Activated T-cell treated with anti-CD3 and anti-CD28 coated beads, Interleukin-2, amount 50 U/mL, for 4 hours (primary cell): ENCODE data around the gene TFPI. TPM values are rescaled to one million over a fixed set of nuclear protein-coding genes. Genes with fewer than 3 reads are reported as not detected.
"Not testable (repeated sequence)": the region's sequence is repeated elsewhere in the genome, so short reads cannot be mapped to it uniquely, and the experiment has no call there.

ENCODE experiments used
- ATAC-seq, 2 donors: fragments of 200-7000 bp; cut with Tn5 transposase; one replicate each; pipeline ENCODE4 v1.10.0; 2021
- DNase-seq: peaks from one replicate; pipeline ENCODE4 v3.0.0-alpha.2; 2020
- H3K27me3 Mint-ChIP-seq: one replicate; pipeline ENCODE4 v1.8.0; 2021; ENCODE audit warnings: low read depth, mixed read lengths
- H3K36me3 Mint-ChIP-seq: one replicate; pipeline ENCODE4 v1.8.0; 2022; ENCODE audit warnings: mixed read lengths; ENCODE audit not compliant: insufficient read depth
- H3K4me1 Mint-ChIP-seq: one replicate; pipeline ENCODE4 v1.8.0; 2021; ENCODE audit warnings: low read depth, mixed read lengths
- H3K4me3 Mint-ChIP-seq: one replicate; pipeline ENCODE4 v1.8.0; 2021; ENCODE audit warnings: mild to moderate bottlenecking, moderate library complexity, mixed read lengths
- H3K9me3 Mint-ChIP-seq: one replicate; pipeline ENCODE4 v1.8.0; 2021; ENCODE audit warnings: mixed read lengths
- total RNA-seq, 3 donors: library from RNA; stranded (reverse); gene quantifications; one replicate each; pipeline ENCODE4 v1.2.1, GENCODE V29; 2021

Gene TFPI
- total RNA-seq, 3 donors from 2014 or later = 0.26 to 0.65 (median 0.56) TPM

DNA sequence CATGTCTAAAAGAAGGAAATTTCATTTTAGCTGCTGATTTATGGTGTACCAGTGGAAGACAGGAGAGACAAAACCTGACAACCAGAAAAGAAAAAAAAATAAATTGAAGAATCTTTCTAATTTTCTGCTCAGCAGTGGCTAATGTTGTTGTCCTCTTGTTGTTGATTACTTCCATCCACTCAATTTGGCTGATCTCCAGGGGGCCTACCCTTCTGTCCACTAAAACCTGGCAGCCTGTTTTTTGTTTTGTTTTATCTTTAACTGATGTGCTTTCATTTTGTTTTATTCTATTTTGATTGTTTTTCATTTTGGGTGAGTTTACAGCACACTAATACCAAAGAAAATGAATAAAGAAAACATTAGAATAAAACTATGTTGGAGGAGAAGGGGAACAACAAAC lies 27.4 kb downstream of the TFPI start:
- no peaks in the 10 kb centered on the region for H3K36me3 Mint-ChIP-seq
- DNase-seq (no peak), ATAC-seq (no peak)
- no peak overlapping the region for H3K4me3 Mint-ChIP-seq
- H3K4me1 Mint-ChIP-seq = no peaks in the 10 kb centered on the region
- no peaks in the 10 kb centered on the region for H3K27me3 Mint-ChIP-seq
- H3K9me3 Mint-ChIP-seq = peaks cover 2% of the 10 kb centered on the region

DNA sequence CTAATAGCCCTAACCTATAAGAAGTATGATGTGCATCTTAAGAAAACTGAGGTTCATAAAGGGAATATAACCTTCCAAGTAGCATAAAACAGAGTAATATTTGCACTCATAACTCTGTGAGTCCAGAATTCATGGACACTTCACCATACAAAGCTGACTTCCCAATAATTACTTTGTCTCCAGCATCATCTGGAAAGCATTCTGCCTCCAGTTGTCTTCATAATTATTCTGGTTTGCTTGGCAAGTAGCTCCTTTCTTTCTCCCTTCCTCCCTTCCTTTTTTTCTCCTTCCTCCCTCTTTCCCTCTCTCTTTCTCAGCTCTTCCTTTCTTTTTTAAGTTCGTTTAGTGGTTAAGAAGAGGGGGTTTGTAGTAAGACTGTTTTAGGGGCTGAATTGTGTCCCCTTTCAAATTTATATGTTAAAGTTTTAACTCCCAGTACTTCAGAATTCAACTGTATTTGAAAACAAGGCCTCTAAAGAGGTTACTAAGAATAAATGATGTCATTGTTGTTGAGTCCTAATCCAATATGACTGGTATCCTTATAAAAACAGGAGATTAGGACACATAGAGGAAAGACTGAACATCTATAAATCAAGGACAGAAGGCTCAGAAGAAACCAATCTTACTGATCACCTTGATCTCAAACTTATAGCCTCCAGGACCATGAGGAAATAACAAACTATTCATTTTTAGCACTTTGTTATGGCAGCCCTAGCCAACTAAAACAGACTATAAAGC lies 28.9 kb downstream of the TFPI start:
- no peaks in the 10 kb centered on the region for H3K36me3 Mint-ChIP-seq
- H3K4me1 Mint-ChIP-seq = no peaks in the 10 kb centered on the region
- DNase-seq = no peak
- H3K9me3 Mint-ChIP-seq = peaks cover 2% of the 10 kb centered on the region
- H3K4me3 Mint-ChIP-seq = no peak overlapping the region
- ATAC-seq = no peak
- H3K27me3 Mint-ChIP-seq = no peaks in the 10 kb centered on the region

DNA sequence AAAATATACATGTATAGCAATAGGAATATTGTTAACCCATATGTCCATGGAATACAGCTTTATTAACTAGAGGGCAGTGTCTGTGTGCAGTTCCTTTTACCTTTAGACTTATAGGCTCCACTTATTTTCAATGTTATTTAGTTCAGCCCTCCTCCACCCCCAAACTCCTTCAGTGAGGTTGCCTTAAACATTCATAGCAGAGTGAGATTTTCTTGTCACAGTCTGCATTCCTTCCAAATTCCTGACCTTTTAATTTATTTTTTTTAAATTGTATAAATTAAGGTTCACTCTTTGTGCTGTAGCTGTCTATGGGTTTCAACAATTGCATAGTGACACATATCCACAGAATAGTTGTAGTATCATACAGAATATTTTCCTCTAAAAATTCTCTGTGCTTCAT lies 30.9 kb downstream of the TFPI start:
- Mint-ChIP-seq H3K4me3 (no peak overlapping the region), H3K4me1 (no peaks in the 10 kb centered on the region), H3K36me3 (no peaks in the 10 kb centered on the region), H3K9me3 (peaks cover 2% of the 10 kb centered on the region), H3K27me3 (no peaks in the 10 kb centered on the region)
- no peak for DNase-seq
- ATAC-seq = no peak

DNA sequence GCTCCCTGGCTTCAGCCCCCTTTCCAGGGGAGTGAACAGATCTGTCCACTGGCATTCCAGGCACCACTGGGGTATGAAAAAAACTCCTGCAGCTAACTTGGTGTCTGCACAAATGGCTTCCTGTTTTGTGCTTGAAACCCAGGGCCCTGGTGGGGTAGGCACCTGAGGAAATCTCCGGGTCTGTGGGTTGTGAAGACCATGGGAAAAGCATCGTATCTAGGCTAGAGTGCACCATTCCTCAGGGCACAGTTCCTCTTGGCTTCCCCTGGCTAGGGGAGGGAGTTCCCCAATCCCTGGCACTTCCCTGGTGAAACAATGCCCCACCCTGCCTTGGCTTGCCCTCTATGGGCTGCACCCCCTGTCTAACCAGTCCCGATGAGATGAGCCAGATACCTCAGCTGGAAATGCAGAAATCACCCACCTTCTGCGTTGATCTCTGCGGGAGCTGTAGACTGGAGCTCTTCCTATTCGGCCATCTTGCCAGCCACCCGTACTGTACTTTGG lies 34.1 kb downstream of the TFPI start:
- ATAC-seq (no peak), DNase-seq (no peak)
- Mint-ChIP-seq H3K27me3 (no peaks in the 10 kb centered on the region), H3K4me3 (no peak overlapping the region), H3K4me1 (no peaks in the 10 kb centered on the region), H3K9me3 (peaks cover 6% of the 10 kb centered on the region), H3K36me3 (no peaks in the 10 kb centered on the region)

- peaks cover 6% of the 10 kb centered on the region for H3K9me3 Mint-ChIP-seq
- ATAC-seq (no peak), DNase-seq (no peak)
- H3K36me3 Mint-ChIP-seq = no peaks in the 10 kb centered on the region
- no peaks in the 10 kb centered on the region for H3K27me3 Mint-ChIP-seq
- no peak overlapping the region for H3K4me3 Mint-ChIP-seq
- no peaks in the 10 kb centered on the region for H3K4me1 Mint-ChIP-seq
Observed at GRCh38 chr2:187519419-187520120, 34.7 kb downstream of the TFPI start.

DNA sequence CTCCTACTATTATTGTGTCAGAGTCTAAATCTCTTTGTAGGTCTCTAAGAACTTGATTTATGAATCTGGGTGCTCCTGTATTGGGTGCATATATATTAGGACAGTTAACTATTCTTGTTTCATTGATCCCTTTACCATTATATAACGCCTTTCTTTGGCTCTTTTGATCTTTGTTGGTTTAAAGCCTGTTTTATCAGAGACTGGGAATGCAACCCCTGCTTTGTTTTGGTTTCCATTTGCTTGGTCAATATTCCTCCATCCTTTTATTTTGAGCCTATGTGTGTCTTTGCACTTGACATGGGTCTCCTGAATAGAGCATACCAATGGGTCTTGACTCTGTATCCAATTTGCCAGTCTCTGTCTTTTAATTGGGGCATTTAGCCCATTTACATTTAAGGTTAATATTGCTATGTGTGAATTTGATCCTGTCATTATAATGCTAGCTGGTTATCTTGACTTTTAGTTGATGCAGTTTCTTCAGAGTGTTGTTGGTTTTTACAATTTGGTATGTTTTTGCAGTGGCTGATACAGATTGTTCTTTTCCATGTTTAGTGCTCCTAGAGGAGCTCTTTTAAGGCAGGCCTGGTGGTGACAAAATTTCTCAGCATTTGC lies 36.4 kb downstream of the TFPI start:
- not testable (repeated sequence) for H3K36me3 Mint-ChIP-seq, H3K27me3 Mint-ChIP-seq, H3K4me3 Mint-ChIP-seq, H3K4me1 Mint-ChIP-seq, DNase-seq, H3K9me3 Mint-ChIP-seq, ATAC-seq

DNA sequence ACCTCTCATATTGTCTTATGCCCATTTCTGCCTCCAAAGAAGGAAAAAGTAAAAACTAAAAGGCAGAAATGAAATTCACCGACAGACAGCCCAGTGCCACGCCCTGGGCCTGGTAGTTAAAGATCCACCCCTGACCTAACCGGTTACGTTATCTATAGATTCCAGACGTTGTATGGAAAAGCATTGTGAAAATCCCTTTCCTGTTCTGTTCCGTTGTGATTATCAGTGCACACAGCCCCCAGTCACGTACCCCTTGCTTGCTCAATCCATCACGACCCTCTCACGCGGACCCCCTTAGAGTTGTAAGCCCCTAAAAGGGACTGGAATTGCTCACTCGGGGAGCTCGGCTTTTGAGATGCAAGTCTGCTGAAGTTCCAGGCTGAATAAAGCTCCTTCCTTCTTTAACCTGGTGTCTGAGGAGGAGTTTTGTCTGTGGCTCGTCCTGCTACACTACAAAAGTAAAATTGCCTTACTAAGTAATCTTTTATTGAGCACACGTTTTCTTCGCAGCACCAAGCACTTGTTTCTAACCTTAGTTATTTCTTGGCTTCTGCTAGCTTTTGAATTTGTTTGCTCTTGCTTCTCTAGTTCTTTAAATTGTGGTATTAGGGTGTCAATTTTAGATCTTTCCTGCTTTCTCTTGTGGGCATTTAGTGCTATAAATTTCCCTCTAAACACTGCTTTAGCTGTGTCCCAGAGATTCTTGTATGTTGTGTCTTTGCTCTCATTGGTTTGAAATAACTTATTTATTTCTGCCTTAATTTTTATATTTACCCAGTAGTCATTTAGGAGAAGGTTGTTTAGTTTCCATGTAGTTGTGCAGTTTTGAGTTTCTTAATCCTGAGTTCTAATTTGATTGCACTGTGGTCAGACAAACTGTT lies 37.4 kb downstream of the TFPI start:
- H3K36me3 Mint-ChIP-seq, ATAC-seq, H3K27me3 Mint-ChIP-seq, H3K4me1 Mint-ChIP-seq, H3K9me3 Mint-ChIP-seq, DNase-seq, H3K4me3 Mint-ChIP-seq: not testable (repeated sequence)

DNA sequence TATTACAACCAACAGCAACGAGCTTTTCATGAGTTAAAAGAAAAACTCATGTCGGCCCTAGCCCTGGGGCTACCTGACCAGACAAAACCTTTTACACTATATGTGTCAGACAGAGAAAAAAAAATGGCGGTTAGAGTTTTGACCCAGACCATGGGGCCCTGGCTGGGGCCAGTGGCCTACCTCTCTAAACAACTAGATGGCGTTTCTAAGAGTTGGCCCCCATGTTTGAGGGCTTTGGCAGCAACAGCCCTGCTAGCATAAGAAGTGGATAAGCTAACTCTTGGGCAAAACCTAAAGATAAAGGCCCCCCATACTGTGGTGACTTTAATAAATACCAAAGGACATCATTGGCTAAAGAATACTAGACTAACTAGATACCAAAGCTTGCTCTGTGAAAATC lies 39.3 kb downstream of the TFPI start:
- Mint-ChIP-seq H3K4me3 (no peak overlapping the region), H3K27me3 (peaks cover 2% of the 10 kb centered on the region), H3K9me3 (peaks cover 6% of the 10 kb centered on the region), H3K36me3 (no peaks in the 10 kb centered on the region), H3K4me1 (no peaks in the 10 kb centered on the region)
- no peak for DNase-seq
- ATAC-seq = no peak

GRCh38 chr2:187514235-187514829 lies 39.9 kb downstream of the TFPI start:
- not testable (repeated sequence) for H3K4me1 Mint-ChIP-seq, DNase-seq, ATAC-seq, H3K36me3 Mint-ChIP-seq, H3K9me3 Mint-ChIP-seq, H3K4me3 Mint-ChIP-seq, H3K27me3 Mint-ChIP-seq

DNA sequence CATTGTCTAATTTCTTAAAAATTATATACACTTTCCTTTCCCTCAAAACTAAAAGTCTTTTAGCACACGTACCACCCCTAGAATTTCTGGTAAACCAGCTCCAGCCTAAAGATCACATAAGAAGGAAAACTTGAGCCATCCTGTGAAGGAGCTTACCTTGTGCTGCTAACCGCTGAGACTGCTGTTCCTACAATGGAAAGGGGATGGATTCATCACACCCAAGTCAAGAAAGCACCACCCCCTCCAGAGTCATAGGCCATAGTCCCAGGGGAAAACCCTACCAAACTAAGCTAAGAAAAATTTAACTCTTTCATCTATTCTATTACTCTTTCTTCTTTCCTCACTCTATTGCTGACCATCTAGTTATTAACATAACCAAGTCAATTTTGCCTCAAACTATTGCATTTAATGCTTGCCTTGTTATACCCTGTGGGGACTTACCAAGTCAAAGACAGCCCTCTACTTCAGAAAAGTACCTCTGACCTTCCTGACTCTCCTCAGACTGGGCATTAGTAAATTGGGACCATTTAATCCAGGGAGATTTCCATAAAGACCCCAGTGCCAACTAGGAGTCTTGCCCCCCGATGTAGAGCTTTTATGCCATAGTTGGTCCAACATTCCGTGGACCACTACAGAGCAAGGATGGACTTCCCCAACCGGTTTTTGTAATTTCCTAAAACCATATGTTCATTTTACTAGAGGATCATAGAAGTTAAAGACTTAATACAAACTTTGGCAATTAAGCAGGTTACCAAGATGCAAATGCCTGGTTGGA lies 40.6 kb downstream of the TFPI start:
- ATAC-seq, H3K27me3 Mint-ChIP-seq, H3K4me1 Mint-ChIP-seq, DNase-seq, H3K4me3 Mint-ChIP-seq, H3K36me3 Mint-ChIP-seq, H3K9me3 Mint-ChIP-seq: not testable (repeated sequence)

- H3K9me3 Mint-ChIP-seq = no peaks in the 10 kb centered on the region
- DNase-seq (no peak), ATAC-seq (no peak)
- no peaks in the 10 kb centered on the region for H3K36me3 Mint-ChIP-seq
- H3K27me3 Mint-ChIP-seq = peaks cover 2% of the 10 kb centered on the region
- no peak overlapping the region for H3K4me3 Mint-ChIP-seq
- H3K4me1 Mint-ChIP-seq = no peaks in the 10 kb centered on the region
Observed at GRCh38 chr2:187511356-187512315, 42.6 kb downstream of the TFPI start.

- not testable (repeated sequence) for DNase-seq, H3K9me3 Mint-ChIP-seq, H3K4me1 Mint-ChIP-seq, H3K27me3 Mint-ChIP-seq, H3K36me3 Mint-ChIP-seq, ATAC-seq, H3K4me3 Mint-ChIP-seq
Observed at GRCh38 chr2:187510419-187511355, 43.5 kb downstream of the TFPI start.
